Thyroid gland (tissue), 4 donors: ENCODE measurements around the gene HOXD12. TPM values are rescaled to one million over a fixed set of nuclear protein-coding genes. Genes with fewer than 3 reads are reported as not detected.
A peak's percentile ranks its signal among the peaks of the same experiment; 100 is the strongest.

ENCODE experiments used
- DNase-seq, 2 donors: peaks; one replicate each; pipeline ENCODE4 v3.0.0-alpha.2; 2019
- H3K27ac ChIP-seq, 3 donors: fragments of 200-600 bp; sonication (generic); 1 replicate in 2 of 3; 2 replicates in 1 of 3; pipeline ENCODE4 v1.5.1; 2016 to 2019; ENCODE audit warnings: mild to moderate bottlenecking in 1 of 3, moderate library complexity in 1 of 3
- H3K27me3 ChIP-seq: fragments of 200-600 bp; sonication (generic); one replicate; pipeline ENCODE4 v1.5.1; 2019
- H3K36me3 ChIP-seq, 2 donors: fragments of 200-600 bp; sonication (generic); one replicate each; pipeline ENCODE4 v1.5.1; 2016 to 2019
- H3K4me1 ChIP-seq, 2 donors: fragments of 200-600 bp; sonication (generic); one replicate each; pipeline ENCODE4 v1.5.1; 2017 to 2019
- H3K4me3 ChIP-seq, 3 donors: fragments of 200-600 bp; sonication (generic); replicated peaks in 1 of 3; 1 replicate in 2 of 3; 2 replicates in 1 of 3; pipeline ENCODE4 v1.5.1; 2016; ENCODE audit warnings: mild to moderate bottlenecking in 1 of 3
- H3K9me3 ChIP-seq: fragments of 200-600 bp; sonication (generic); one replicate; pipeline ENCODE4 v1.5.1; 2017
- POLR2A ChIP-seq, 2 donors: fragments of 450-650 bp; IDR thresholded peaks; one replicate each; pipeline ENCODE4 v1.6.1; 2017; ENCODE audit warnings: antibody characterized with exemption in 2 of 2, mild to moderate bottlenecking in 2 of 2, moderate library complexity in 1 of 2
- WGBS, 2 donors: methylation state at CpG; one replicate each; pipeline ENCODE4 v1.1.5; 2017; 5-methylcytosine and 5-hydroxymethylcytosine counted together
- intact Hi-C: fragments of 100-400 bp; cut with DNase I; formaldehyde crosslinking; loops from one replicate; pipeline ENCODE4 v1.15.1; 2023
- total RNA-seq, 4 donors: library from RNA; depleted of rRNA; stranded (reverse); fragments of >200 nt; gene quantifications; one replicate each; pipeline ENCODE4 v1.2.3, GENCODE V29; 2016
- TF ChIP-seq, protein P1 (sequence below), 6 experiments: fragments of 200-600 bp in 3 of 6; fragments of 450-650 bp in 3 of 6; sonication (generic) in 3 of 6; IDR thresholded peaks; one replicate each; pipeline ENCODE4 v1.5.1; 2016 to 2019; ENCODE audit warnings: antibody characterized with exemption in 6 of 6, mild to moderate bottlenecking in 2 of 6, inconsistent platforms in 1 of 6, moderate library complexity in 1 of 6

Gene HOXD12
- total RNA-seq, 4 donors from 2014 or later: not detected

DNA sequence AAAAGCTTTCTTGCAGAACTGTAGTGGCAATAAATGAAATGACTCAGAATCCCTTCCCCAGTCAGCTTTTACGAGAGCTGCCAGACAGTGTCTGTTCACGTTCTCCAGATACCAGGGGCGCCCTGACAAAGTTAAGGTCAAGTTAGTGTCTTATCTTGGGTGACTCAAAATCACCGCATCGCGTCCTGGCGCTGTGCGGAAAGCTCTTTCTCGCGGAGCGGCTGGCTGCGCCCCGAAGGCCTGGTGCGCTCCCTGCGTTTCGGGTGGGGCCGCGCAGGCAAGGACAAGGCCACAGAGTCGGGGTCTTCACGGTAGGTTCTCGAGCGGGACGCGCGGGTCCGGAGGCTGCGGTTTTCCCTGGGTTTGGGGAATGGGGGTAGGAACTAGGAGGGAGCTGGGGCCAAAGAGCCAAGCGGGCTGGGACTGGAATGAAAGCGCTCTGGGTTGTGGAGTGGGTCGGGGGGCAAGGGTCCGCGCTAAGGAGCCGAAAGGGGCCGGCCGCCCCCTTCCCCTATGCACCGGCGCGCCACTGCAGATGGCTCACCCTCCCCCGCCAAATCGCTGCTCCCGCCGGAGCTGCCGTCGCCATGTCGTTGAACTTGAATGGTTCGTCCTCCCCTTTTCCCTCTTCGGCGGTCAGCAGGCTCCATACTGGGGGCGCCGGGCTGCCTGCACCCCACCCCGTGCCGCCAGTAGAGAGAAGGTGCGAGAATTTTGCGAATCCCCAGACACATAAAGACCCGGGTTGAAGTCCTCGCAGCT, 4.9 kb downstream of the HOXD12 start:
- H3K27me3 ChIP-seq: peaks cover 76% of the 10 kb centered on the region
- H3K9me3 ChIP-seq: no peaks in the 10 kb centered on the region
- no peaks in the 10 kb centered on the region for H3K36me3 ChIP-seq
- no peak for TF ChIP-seq POLR2A (IDR thresholded peaks at IDR 0.05)
- TF ChIP-seq, protein P1, sequence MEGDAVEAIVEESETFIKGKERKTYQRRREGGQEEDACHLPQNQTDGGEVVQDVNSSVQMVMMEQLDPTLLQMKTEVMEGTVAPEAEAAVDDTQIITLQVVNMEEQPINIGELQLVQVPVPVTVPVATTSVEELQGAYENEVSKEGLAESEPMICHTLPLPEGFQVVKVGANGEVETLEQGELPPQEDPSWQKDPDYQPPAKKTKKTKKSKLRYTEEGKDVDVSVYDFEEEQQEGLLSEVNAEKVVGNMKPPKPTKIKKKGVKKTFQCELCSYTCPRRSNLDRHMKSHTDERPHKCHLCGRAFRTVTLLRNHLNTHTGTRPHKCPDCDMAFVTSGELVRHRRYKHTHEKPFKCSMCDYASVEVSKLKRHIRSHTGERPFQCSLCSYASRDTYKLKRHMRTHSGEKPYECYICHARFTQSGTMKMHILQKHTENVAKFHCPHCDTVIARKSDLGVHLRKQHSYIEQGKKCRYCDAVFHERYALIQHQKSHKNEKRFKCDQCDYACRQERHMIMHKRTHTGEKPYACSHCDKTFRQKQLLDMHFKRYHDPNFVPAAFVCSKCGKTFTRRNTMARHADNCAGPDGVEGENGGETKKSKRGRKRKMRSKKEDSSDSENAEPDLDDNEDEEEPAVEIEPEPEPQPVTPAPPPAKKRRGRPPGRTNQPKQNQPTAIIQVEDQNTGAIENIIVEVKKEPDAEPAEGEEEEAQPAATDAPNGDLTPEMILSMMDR (IDR thresholded peaks at IDR 0.05): no peak
- WGBS, 2 donors: 4 to 5% methylated on average over 44 to 47 of the region's 56 CpGs
- H3K27ac ChIP-seq: no peak overlapping the region
- intact Hi-C loops: no loop called here
- DNase-seq: no peak
- H3K4me1 ChIP-seq: peaks cover 10 to 38% of the 10 kb centered on the region in 2 donors
- H3K4me3 ChIP-seq: no peak overlapping the region

DNA sequence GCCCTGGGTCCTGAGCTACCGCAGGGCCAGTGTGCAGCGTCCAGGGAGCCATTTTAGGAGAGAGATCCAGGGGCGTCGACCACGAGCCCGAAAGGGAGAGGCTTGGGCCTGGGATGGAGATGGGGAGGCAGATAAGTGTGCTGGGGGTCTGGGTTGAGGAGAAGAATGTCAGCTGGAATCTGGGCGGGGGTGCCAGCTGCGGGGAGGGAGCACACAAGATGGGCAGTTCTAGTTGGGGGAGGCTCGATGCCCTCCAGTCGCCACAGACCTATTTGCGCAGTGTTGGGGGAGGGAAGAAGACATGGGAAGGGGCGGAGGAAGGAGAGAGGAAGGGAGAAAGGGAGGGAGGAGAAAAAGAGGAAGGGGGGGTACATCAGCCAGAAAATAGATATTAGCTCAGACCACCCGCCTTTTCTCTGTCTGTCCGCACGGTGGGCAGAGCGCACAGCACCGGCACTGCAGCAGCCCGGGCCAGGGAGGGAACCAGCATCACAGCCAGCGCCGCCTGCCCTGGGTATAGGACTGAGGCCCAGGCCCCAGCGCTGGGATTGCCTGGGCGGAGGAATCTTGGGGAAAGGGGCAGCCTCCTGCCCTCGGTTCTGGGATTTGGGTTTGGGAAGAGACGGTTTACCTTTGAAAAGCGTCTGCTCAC, 5.6 kb downstream of the HOXD12 start:
- H3K4me1 ChIP-seq: peaks cover 10 to 33% of the 10 kb centered on the region in 2 donors
- no peaks in the 10 kb centered on the region for H3K9me3 ChIP-seq
- H3K27me3 ChIP-seq: peaks cover 76% of the 10 kb centered on the region

DNA sequence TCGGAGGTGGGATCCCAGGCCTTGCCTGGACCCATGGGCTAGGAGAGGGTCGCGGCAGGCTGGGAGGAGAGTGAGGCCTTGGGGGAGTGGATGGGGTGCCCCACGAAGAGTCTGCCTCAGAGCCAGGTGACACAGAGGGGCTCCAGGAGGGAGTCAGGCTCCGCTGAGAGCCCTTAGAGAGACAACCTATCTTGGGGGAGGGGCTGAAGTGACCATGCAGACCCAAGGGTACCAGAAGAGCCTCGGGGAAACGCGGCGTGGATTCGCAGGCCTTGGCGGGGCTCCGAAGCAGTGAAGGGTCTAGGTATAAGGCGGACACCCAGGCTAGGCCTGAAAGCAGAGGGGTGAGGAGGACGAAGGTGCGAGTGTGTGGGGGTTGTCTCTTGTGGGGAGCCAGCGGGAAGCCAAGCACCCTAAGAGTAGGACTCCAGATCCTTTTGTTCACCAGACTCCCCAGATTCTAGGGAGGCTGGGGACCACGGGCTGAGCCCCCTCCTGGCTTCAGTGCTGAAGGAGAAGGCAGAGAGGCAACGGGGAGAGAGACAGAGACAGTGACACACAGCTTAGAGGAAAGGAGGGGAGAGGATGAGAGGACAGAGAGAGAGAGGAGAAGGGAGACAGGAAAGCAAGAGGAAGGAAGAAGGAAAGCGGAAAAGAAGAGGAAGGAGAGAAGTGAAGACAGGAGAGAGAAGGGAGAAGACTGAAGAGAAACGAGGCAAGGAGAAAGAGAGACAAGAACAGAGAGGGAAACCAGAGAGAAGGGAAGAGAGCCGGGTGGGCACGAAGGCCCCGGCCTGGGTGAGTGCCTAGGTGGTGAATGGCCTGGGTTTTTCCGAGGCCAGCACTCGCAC, 6.4 kb downstream of the HOXD12 start:
- TF ChIP-seq POLR2A (IDR thresholded peaks at IDR 0.05): no peak
- TF ChIP-seq, protein P1 (IDR thresholded peaks at IDR 0.05): no peak
- Histone ChIP-seq H3K4me3 (no peak overlapping the region), H3K27ac (no peak overlapping the region), H3K4me1 (peaks cover 10 to 33% of the 10 kb centered on the region in 2 donors), H3K36me3 (no peaks in the 10 kb centered on the region), H3K27me3 (peaks cover 75% of the 10 kb centered on the region), H3K9me3 (no peaks in the 10 kb centered on the region)
- 5 to 12% methylated on average over 22 to 24 of the region's 25 CpGs for WGBS, 2 donors
- intact Hi-C loops: no loop called here
- no peak for DNase-seq

More for the DNA sequence above, 5.6 kb downstream of the HOXD12 start:
- DNase-seq: no peak
- no peak overlapping the region for H3K27ac ChIP-seq
- no peak for TF ChIP-seq POLR2A (IDR thresholded peaks at IDR 0.05)
- TF ChIP-seq, protein P1 (IDR thresholded peaks at IDR 0.05): no peak
- no peaks in the 10 kb centered on the region for H3K36me3 ChIP-seq
- intact Hi-C loops: no loop called here
- H3K4me3 ChIP-seq: no peak overlapping the region
- WGBS, 2 donors: 4 to 6% methylated on average over 25 of the region's 25 CpGs

DNA sequence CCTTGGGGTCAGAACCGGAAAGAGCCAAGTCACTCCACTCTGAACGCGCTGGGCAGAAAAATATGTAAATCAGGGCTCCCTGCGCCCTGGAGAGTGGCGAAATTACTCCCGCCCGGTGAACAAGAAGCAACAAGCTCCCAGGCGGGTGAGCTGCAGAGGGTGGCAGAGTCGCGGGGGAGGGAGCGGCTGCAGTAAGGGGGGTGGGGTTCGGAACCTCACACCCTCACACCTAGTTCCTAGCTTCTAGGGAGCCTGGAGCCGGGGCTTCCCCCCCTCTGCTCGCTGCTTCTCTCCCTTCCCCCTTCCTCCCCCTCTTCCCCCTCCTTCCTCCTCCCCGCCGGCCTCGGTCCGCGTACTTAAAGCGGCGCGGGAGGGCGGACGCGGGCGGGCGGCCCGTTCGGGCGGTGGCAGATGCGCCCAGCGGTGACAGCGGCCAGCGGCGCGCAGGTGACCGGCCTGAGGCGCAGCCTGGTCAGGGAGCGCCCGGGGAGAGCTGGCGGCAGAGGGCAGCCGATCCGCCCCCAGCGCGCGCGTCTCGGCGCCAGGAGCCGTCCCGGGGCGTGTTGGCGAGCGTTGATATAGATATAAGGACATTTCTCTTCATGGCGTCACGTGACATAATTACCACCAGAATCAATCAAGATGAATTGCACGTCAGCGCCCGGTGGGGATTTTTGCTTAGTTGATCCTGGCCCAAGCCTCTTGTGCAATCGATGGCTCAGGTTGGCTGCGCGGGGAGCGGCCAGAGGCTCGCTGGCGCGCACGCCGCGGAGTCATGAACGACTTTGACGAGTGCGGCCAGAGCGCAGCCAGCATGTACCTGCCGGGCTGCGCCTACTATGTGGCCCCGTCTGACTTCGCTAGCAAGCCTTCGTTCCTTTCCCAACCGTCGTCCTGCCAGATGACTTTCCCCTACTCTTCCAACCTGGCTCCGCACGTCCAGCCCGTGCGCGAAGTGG, 7.3 kb downstream of the HOXD12 start, which contains the start of gene HOXD11:
Gene HOXD11 (plus strand): TSS at position 700 of the 959 bp plus-strand sequence. CDS start 76 bp downstream, at position 776.
- no peaks in the 10 kb centered on the region for H3K36me3 ChIP-seq
- peak in 1 of 2 donors; percentile 35 for DNase-seq
- 2 to 3% methylated on average over 37 to 48 of the region's 85 CpGs for WGBS, 2 donors
- H3K27ac ChIP-seq: no peak within 1 kb of the TSS
- TF ChIP-seq, protein P1 (IDR thresholded peaks at IDR 0.05): no peak
- no peak for TF ChIP-seq POLR2A (IDR thresholded peaks at IDR 0.05)
- H3K9me3 ChIP-seq: no peaks in the 10 kb centered on the region
- H3K27me3 ChIP-seq: peaks cover 74% of the 10 kb centered on the region
- H3K4me3 ChIP-seq: peak within 1 kb of the TSS in 1 of 3 donors; percentile 9
- peaks cover 10 to 33% of the 10 kb centered on the region in 2 donors for H3K4me1 ChIP-seq
- intact Hi-C loops: no loop called here
